HG03432 (cell line): Measurements from ENCODE around the gene HDGFL1.

Source experiments
- ATAC-seq: cut with Tn5 transposase; IDR thresholded peaks from one replicate; pipeline ENCODE4 v1.9.1; 2021; ENCODE audit warnings: mild to moderate bottlenecking, moderate library complexity; ENCODE audit not compliant: unreplicated experiment

Gene HDGFL1

DNA sequence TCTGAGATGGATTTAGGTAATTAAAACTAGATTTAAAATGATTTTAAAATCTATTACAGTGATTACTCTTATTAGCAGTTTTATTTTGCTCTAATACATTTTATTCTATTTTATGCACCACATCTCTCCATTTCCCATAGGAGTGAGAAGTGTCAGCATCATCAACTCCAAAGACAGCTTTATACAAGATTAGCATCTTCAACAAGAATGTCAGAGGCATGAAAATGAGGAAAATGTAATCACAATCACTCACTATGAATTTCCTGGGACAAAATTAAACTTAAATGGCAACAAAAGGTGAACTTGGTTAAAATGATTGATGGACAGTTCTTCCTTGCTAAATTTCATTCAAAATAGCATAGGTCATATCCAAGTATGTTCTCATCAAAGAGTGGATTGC is 19.8 kb downstream of the HDGFL1 start:
- ATAC-seq, result no peak

DNA sequence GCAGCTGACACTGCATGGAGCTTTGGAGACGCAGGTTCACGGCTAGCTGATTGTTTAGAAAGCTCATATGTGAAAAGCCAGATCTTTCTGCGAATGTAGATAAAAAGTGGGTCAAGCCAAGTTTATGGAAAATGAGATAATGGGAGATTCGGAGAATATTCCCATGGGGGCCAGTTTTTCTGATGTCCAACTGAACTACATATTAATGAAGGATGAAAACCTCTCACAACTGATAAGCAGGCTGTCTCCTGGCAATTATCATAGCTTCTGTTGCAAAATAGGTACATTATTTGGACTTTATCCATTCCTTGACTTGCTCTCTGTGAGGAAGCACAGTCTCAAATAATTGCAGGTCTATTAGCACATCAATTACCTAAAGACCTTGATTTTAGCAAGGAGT is 21.1 kb downstream of the HDGFL1 start:
- ATAC-seq, result no peak

DNA sequence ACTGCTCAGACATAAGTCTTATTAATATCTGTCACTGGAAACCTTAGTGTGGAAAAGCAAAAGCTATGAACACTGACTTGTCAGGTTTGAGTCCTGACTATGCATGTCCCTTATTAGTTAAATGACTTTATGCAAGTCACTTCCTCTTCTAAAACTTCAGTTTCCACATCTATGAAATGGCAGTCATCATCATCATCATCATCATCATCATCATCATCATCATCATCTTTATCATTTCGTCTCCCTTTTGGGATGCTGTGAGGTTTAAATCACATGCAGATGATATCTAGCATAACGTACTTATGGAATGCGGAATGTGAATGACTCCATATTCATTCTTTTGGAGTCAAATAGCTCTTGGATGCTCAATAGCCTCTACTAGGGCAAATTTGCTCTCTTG is 24.5 kb downstream of the HDGFL1 start:
- ATAC-seq, result no peak

DNA sequence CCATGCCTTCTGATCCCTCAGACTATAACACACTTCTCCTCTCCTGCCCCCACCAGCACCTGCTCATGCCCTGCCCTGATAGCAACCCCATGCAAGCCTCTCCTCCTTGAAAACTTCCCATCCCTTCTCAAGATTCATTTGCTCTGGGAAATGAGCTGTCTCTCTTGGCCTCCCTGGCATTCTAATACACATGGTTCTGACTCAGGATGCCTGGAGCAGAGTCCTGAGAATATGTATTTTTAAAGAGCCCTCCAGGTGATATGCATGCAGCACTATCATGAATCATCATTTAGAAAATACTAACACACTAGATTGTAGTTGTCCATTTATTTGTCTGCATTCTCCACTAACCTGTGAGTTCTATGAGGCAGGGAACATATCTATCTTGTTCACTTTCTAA is 26.6 kb downstream of the HDGFL1 start:
- ATAC-seq, result no peak

DNA sequence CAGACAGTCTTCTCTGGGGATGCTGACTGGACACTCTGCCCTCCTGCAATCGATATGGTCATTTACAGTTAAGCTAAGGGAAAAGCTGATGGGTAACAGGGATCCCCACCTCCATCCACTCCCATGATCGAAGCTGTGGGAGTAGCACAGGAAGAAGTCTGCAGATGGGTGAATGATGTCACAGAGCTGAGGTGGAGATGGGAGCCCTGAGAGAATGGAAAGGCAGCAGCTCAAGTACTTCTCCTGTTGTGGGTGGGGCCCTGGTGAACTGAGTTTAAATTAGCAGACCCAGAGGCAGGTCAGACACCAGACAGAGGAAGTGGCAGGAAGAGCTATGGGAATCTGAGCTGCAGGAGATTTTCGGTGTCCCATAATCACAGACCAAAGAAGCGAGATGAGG is 29.0 kb downstream of the HDGFL1 start:
- no peak for ATAC-seq

DNA sequence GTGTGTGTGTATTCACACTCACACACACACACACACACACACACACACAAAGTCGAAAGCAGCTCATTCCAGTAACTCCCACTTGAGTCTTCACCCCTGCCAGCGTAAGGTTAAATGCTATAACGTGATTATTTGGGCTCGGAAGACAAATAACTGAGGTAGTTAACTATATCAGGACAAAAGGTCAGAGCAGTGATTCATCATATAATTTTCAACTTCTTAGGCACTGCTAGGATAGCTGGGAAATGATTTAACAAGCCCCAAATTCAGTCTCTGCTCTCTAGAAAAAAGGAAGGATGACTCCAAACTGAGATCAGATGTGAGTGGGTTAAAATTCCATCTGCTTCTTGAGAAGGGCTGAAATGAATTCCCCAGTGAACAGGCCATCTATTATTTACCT is 30.7 kb downstream of the HDGFL1 start:
- no peak for ATAC-seq

DNA sequence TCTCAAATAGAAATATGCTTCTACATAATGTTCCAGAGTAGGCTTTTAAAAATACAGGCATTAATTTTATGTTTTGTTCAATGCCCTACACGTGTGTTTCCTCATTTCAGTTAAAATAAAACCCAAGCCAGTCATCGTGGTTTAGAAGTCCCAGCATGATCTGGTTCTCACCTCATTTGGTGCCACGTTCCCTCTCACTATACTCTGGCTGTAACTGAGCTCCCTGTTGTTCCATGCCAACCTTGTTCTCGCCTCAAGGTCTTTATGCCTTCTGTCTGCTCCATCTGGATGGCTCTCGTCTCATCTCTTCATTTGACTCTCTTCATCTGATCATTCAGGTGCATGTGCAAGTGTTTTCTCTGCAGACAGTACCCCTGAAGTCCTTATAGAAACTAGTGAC is 32.6 kb downstream of the HDGFL1 start:
- ATAC-seq, result no peak

DNA sequence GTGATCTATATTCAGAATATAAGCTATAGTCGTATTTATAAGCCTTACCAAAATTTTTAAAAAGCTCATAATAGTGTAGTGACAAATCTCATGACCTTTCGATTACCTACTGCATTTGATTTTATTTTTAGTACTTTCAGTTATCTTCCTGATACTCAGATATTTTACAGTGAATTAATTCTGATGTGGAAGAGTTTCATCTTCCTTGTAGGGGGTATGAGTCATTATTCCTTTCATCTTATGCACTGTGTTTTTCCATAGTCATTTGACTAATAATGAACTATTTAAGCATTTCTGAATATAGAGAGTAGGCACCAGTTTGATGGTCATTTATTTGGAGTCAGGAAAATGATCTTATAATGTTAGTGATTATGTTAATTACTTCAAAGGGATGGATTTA is 36.4 kb downstream of the HDGFL1 start:
- ATAC-seq, result no peak

DNA sequence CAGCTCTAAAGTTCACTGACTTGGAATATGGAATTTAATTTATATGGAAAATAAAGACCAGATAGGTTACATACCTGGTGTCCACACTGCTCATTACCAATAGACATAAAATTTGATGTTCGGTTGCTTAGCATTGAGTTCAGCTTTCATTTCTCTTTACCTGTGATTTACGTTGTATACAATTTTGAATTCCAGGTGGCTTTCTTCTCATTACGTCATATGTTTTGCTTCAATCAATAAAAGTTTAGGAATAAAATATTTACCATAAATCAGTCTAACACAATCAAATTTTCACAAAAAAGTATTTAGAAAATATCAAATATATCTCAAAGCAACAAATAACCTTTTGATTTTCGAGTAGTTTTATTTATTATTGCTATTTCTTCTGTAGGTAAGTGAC is 40.8 kb downstream of the HDGFL1 start:
- no peak for ATAC-seq

DNA sequence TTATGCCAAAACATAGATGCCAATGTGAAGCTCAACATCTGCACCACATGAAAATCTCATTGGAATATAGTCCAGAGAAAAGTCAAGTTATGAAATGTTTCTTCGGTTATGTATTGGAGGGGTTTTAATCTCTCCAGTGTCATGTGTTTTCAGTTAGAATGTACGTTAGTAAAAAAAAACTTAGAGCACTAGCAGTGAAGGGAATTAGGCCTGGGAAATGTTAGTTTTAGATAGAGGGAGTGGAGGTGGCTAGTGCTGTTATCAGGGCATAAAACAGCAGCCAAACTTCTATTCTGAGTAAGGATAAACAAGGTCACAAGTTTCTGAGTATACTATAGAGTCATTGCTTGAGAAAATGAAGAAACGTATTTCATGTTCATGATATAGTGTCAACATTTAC is 42.9 kb downstream of the HDGFL1 start:
- ATAC-seq, result no peak

DNA sequence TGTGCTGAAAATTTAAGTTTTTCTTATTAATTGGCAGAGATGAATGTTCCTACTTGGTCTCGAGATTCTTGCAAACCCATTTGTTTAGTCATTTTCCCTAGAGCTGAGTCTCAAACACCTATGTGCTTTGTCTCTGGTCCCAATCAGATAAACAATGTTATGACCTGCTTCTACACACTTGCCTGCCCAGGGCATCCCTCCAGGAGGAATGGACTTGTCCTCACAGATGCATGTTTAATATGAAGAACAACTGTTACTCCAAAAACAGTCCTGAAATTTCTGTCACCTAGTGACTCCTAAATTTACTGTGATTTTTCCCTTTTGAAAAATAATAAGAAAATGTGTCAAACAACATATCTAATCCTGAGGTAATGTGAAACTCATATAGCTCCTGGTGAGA is 43.7 kb downstream of the HDGFL1 start:
- ATAC-seq, result no peak

DNA sequence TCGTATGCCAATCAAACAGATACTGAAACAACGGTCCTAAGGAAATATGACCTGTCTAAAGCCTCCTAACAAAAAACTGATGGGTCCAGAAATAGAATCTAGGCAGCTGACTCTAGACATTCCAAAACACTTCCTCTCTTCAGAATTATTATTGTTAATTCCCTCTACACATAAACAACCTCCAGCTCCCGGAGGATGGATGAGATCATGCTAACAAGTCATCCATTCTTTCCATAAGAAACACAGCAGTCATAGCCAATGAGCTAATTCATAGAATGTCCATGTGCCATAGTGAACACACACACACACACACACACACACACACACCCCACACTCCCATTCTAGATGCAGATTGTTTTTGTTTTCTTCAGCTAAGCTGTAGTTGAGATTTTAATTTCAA is 44.3 kb downstream of the HDGFL1 start:
- no peak for ATAC-seq

DNA sequence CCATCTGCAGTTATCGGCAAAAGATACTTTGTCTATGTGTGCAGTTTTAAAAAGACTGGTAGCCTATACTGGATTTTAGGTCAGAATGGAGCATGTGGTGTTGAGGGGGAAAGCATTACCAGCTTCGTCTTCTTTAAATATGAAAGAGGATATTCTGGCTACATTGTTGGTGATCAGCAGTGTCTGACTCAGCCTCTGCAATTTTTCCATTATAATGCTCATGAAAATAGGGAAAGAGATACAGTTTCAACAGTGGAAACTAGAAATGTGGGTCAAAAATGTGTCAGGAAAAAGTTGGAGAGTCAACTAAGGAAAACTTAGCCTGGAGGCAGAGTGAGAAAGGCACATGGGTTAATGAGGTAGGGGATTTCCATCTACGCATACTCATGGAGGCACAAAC is 45.2 kb downstream of the HDGFL1 start:
- ATAC-seq, result no peak

DNA sequence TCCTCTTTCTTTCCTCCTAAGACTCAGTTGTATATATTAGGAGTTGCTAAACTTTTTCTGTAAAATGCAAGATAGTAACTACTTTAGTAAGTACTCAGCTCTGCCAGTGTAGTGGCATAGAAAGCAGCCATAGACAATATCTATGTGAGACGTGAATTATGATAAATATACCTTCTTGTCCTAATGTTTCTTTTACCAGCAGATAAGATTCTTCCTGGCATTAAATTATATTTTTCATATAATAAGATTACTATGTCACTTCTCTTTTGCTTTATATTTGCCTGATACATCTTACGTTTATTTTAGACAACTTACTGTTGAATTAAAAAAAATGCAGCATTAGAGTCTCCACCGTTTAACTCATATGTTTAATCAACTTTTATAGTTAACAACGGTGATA is 51.7 kb downstream of the HDGFL1 start:
- no peak for ATAC-seq
